CMK (cell line): Measurements from ENCODE around the gene DPP4.

Experiments used
- DNase-seq: peaks from one replicate; pipeline ENCODE4 v3.0.0-alpha.2; 2010; ENCODE audit warnings: low read depth

The DPP4 gene

GRCh38 chr2:162073888-162074631, at the start of gene DPP4:
Gene DPP4, minus strand, starts transcription at chr2:162074215. Its CDS starts 234 bp downstream, at chr2:162073981.
- no peak for DNase-seq

- no peak for DNase-seq
Measured at GRCh38 chr2:162118166-162119031, 44.4 kb upstream of the DPP4 start.

GRCh38 chr2:162116352-162116751, 42.3 kb upstream of the DPP4 start:
- no peak for DNase-seq

GRCh38 chr2:162115076-162115475, 41.1 kb upstream of the DPP4 start:
- no peak for DNase-seq

- DNase-seq, result no peak
Measured at GRCh38 chr2:162114271-162114670, 40.3 kb upstream of the DPP4 start.

- DNase-seq, result no peak
Measured at GRCh38 chr2:162113776-162114168, 39.8 kb upstream of the DPP4 start.

GRCh38 chr2:162113088-162113775, 39.2 kb upstream of the DPP4 start:
- DNase-seq, result no peak

- DNase-seq, result no peak
Measured at GRCh38 chr2:162111958-162112850, 38.2 kb upstream of the DPP4 start.

GRCh38 chr2:162107361-162107901, 33.4 kb upstream of the DPP4 start:
- no peak for DNase-seq

- no peak for DNase-seq
Measured at GRCh38 chr2:162106746-162107145, 32.7 kb upstream of the DPP4 start.

- no peak for DNase-seq
Measured at GRCh38 chr2:162106146-162106551, 32.1 kb upstream of the DPP4 start.

- DNase-seq, result no peak
Measured at GRCh38 chr2:162103443-162104009, 29.5 kb upstream of the DPP4 start.

GRCh38 chr2:162100579-162100978, 26.6 kb upstream of the DPP4 start:
- DNase-seq, result no peak

- no peak for DNase-seq
Measured at GRCh38 chr2:162099836-162100235, 25.8 kb upstream of the DPP4 start.

GRCh38 chr2:162092658-162093556, 18.9 kb upstream of the DPP4 start:
- no peak for DNase-seq

GRCh38 chr2:162092008-162092390, 18.0 kb upstream of the DPP4 start:
- DNase-seq, result no peak

- no peak for DNase-seq
Measured at GRCh38 chr2:162091325-162092007, 17.5 kb upstream of the DPP4 start.

GRCh38 chr2:162090109-162090508, 16.1 kb upstream of the DPP4 start:
- DNase-seq, result no peak

GRCh38 chr2:162086904-162087303, 12.9 kb upstream of the DPP4 start:
- no peak for DNase-seq
